Subcutaneous abdominal adipose tissue (tissue), 5 donors: ENCODE data around the gene OCA2.
A peak's percentile ranks its signal among the peaks of the same experiment; 100 is the strongest.

ENCODE experiments used
- H3K27ac ChIP-seq: one replicate; pipeline ENCODE4 v1.7.0; 2013; ENCODE audit warnings: low read depth, mild to moderate bottlenecking, inconsistent platforms, low read length, moderate library complexity
- H3K27me3 ChIP-seq, 5 donors: one replicate each; pipeline ENCODE4 v1.7.0; 2013; ENCODE audit warnings: low read length in 5 of 5, inconsistent platforms in 1 of 5; ENCODE audit not compliant: control insufficient read depth in 5 of 5, insufficient read depth in 4 of 5
- H3K36me3 ChIP-seq, 5 donors: one replicate each; pipeline ENCODE4 v1.7.0; 2013; ENCODE audit warnings: low read length in 5 of 5; ENCODE audit not compliant: control insufficient read depth in 5 of 5, insufficient read depth in 5 of 5
- H3K4me1 ChIP-seq, 5 donors: one replicate each; pipeline ENCODE4 v1.7.0; 2013; ENCODE audit warnings: low read length in 5 of 5, mild to moderate bottlenecking in 3 of 5, moderate library complexity in 1 of 5; ENCODE audit not compliant: control insufficient read depth in 5 of 5, insufficient read depth in 5 of 5
- H3K4me3 ChIP-seq, 5 donors: one replicate each; pipeline ENCODE4 v1.7.0; 2013; ENCODE audit warnings: low read length in 5 of 5, low read depth in 1 of 5
- H3K9ac ChIP-seq, 5 donors: one replicate each; pipeline ENCODE4 v1.7.0; 2013; ENCODE audit warnings: low read length in 5 of 5, mild to moderate bottlenecking in 4 of 5, moderate library complexity in 3 of 5
- H3K9me3 ChIP-seq, 5 donors: one replicate each; pipeline ENCODE4 v1.7.0; 2013; ENCODE audit warnings: low read length in 5 of 5; ENCODE audit not compliant: control insufficient read depth in 5 of 5
- donor health status: healthy.
- donor health status: healthy.
- donor health status: healthy.
- donor health status: healthy.
- donor health status: healthy.

Gene OCA2

DNA sequence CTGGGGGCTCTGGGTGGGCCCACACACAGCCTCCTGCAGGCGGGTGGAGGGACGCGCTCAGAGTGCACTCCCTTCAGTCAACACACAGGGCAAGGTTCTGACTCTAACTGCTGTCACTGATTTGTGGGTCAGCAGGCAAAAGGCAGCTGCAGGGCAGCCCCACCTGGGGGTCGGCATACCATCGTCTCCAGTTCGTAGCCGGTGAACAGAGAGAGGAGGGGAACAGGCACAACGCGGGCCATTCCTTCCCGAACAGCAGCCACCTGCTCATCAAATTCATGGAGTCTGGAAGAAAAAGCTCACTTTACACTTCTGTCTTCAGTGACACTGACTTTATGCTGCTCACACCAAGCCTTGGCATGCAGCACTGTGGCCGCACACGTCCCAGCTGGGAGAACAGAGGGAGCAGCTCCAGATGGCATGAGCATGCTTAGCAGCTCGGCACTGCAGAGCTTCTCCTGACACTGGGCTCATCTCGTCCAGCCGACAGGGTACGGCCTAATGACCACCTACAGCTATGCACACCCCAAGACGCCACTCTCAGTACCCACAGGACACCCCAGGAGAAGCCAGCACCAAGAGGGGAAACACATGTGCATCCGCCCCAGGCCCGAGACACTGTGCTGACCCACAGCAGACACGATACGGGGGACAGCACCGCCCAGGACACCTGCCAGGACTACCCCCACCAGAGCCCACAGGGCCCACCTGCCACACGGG is 14.4 kb upstream of the OCA2 start:
- Histone ChIP-seq H3K4me1 (peaks cover 0 to 9% (median 8%) of the 10 kb centered on the region in 5 donors), H3K36me3 (peaks cover 0 to 73% (median 70%) of the 10 kb centered on the region in 5 donors), H3K27ac (no peak overlapping the region), H3K9ac (no peak overlapping the region), H3K9me3 (no peaks in the 10 kb centered on the region), H3K27me3 (no peaks in the 10 kb centered on the region), H3K4me3 (no peak overlapping the region)

DNA sequence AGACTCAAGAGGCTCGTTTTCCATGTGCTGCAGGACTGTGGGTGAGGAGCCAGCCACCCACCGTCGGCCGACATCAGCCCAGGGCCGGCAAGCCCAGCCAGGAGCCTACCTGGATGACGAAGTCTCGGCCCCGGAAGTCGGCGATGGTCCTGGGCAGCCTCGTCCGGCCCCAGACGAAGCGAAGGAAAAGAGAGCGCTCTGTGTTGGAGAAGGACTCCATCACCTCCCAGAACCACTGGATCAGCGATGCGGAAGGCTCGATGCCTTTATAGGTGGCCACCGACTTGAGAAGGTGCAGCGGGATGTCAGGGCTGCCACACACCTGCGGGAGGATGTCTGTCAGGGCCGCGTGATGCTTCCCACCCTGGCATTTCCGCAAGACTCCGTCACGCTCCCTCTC is 13.8 kb upstream of the OCA2 start:
- Histone ChIP-seq H3K9ac (no peak overlapping the region), H3K4me3 (no peak overlapping the region), H3K9me3 (no peaks in the 10 kb centered on the region), H3K27ac (no peak overlapping the region), H3K4me1 (peaks cover 0 to 9% (median 8%) of the 10 kb centered on the region in 5 donors), H3K27me3 (no peaks in the 10 kb centered on the region), H3K36me3 (peaks cover 0 to 68% (median 66%) of the 10 kb centered on the region in 5 donors)

DNA sequence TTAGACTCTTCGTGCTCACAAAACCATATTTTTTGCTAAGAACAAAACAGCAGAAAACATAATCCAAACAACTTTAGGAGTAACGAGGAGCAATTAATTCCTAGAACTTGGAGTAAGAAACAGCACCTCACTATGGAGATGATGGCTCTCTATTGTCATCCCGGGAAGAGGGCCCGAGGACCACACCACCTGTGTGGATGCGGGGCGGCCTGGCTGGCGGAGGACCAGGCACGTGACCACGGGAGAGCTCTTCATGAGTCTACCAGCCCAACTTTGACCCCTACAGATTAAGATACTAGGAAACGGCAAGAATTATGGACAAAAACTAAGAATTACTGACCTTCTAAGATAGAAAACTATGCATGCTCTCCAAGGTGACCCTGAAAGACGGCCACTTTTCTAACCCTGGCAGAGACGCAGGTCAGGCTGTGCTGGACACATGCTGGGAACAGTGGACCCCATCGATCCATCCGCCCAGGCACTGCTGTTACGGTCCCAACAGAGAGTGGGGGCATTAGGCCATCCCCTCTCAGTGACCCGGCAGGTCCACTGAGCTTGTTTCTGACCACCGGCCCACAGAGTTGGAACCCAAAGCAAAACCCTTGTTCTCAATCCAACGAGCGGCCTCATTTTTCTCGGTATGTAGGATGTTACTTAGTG is 13.1 kb upstream of the OCA2 start:
- Histone ChIP-seq H3K36me3 (peaks cover 0 to 60% (median 59%) of the 10 kb centered on the region in 5 donors), H3K27ac (no peak overlapping the region), H3K27me3 (peaks cover 0 to 6% (median 4%) of the 10 kb centered on the region in 5 donors), H3K9me3 (no peaks in the 10 kb centered on the region), H3K4me1 (peaks cover 2 to 15% (median 14%) of the 10 kb centered on the region in 5 donors), H3K9ac (no peak overlapping the region), H3K4me3 (no peak overlapping the region)

DNA sequence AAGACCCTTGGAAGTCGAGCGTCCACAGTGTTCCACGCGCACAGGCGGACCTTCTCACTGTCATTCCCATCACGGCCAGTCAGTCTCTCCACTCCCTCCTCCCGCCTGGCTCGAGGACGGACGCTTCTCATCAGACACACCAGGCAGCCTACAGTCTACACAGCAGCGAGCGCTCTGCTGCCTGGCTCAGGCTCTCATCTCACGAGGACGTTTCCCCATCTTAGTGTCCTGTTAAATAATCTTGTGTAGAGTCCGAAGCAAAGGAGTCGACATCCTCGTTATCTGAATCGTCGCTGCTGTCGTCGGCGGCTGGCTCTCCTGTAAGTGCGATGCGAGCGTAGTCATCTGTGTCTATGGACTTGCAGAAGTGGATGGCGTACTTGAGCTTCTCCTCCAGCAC is 12.4 kb upstream of the OCA2 start:
- Histone ChIP-seq H3K27ac (no peak overlapping the region), H3K9me3 (no peaks in the 10 kb centered on the region), H3K4me3 (no peak overlapping the region), H3K4me1 (peaks cover 2 to 22% (median 21%) of the 10 kb centered on the region in 5 donors), H3K9ac (no peak overlapping the region), H3K36me3 (peaks cover 0 to 53% (median 52%) of the 10 kb centered on the region in 5 donors), H3K27me3 (peaks cover 3 to 13% (median 10%) of the 10 kb centered on the region in 5 donors)

DNA sequence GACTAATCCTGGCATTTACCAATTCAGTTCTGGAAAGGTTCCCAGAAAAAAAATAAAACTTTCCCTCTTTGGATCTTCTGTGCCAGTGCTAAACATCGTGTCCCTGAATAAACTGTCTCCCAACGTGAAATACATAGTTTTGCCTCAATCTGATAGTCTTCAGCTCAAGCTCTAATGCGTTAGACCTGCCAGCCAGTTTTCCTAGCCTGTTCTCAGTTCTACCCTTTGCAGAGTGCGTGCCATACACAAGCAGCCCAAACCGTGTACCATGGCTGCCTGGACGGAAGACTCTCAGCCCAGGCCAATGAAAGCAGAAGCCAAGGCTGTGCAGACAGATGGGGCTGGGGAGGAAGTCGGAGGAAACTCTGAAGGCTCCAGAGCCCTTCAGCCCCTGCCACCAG is 11.4 kb upstream of the OCA2 start:
- Histone ChIP-seq H3K4me1 (peaks cover 2 to 28% (median 26%) of the 10 kb centered on the region in 5 donors), H3K9ac (no peak overlapping the region), H3K27me3 (peaks cover 8 to 23% (median 20%) of the 10 kb centered on the region in 5 donors), H3K4me3 (no peak overlapping the region), H3K27ac (no peak overlapping the region), H3K9me3 (no peaks in the 10 kb centered on the region), H3K36me3 (peaks cover 0 to 44% (median 42%) of the 10 kb centered on the region in 5 donors)

DNA sequence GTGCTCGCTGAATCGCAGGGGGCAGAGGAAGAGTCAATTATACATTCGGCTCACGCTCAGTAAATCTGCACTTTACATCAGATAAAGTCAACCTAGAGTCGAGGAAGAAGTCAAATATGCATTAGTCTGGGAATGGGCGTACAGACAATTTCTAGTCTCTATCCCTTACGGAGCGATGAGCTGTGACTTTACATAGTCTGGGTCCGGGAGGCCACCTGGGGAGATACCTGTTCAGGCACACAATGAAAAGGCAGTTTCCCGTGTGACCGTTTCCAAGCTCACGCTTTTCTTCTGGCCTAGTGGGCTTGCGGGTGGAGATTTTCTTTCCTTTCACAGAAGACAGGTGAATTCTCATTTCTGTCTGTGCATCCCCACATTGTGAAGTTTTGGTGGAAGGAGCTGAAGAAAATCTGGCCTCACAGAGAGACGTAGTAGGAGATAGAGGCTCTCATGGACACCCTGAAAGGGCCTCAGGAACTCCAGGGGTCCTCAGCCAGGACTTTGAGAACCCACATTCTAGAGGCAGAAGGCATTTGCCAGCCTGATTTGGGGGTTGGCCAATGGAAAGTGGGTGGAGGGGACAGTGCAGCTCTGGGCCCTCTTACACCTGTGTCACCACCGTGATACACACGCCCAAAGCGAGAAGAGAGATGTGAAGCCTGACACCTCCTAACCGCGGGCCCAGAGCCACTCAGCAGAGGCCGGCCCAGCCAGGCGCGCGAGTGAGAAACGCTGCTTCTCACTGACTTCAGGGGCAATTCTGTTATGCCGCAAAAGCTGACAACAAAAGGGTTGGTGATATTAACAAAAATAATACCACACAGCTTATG is 10.7 kb upstream of the OCA2 start:
- Histone ChIP-seq H3K36me3 (peaks cover 0 to 37% (median 37%) of the 10 kb centered on the region in 5 donors), H3K4me3 (no peak overlapping the region), H3K4me1 (peaks cover 2 to 28% (median 26%) of the 10 kb centered on the region in 5 donors), H3K9me3 (no peaks in the 10 kb centered on the region), H3K27ac (no peak overlapping the region), H3K9ac (no peak overlapping the region), H3K27me3 (peaks cover 8 to 30% (median 27%) of the 10 kb centered on the region in 5 donors)

DNA sequence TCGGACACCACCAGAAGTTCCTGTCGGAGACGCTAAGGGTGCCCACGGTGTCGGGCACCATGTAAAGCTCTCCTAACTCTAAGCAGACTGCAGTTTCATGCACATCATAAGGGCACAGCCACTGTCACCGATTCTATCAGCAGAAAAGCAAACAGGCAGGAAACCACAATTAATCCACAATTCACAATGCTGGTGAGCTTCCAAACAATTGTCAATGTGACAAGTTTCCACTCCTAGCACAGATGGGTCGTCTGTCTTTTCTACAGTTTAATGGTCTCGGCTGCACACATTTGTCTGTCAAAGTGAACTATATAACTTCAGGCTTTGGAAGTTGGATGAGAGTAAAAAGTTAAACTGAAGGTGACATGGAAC is 8.8 kb upstream of the OCA2 start:
- Histone ChIP-seq H3K27me3 (peaks cover 8 to 36% (median 34%) of the 10 kb centered on the region in 5 donors), H3K36me3 (peaks cover 0 to 18% (median 17%) of the 10 kb centered on the region in 5 donors), H3K9me3 (no peaks in the 10 kb centered on the region), H3K4me1 (peaks cover 2 to 28% (median 26%) of the 10 kb centered on the region in 5 donors), H3K9ac (no peak overlapping the region), H3K4me3 (peak overlapping the region in 2 of 5 donors; percentile 68 to 74), H3K27ac (no peak overlapping the region)

DNA sequence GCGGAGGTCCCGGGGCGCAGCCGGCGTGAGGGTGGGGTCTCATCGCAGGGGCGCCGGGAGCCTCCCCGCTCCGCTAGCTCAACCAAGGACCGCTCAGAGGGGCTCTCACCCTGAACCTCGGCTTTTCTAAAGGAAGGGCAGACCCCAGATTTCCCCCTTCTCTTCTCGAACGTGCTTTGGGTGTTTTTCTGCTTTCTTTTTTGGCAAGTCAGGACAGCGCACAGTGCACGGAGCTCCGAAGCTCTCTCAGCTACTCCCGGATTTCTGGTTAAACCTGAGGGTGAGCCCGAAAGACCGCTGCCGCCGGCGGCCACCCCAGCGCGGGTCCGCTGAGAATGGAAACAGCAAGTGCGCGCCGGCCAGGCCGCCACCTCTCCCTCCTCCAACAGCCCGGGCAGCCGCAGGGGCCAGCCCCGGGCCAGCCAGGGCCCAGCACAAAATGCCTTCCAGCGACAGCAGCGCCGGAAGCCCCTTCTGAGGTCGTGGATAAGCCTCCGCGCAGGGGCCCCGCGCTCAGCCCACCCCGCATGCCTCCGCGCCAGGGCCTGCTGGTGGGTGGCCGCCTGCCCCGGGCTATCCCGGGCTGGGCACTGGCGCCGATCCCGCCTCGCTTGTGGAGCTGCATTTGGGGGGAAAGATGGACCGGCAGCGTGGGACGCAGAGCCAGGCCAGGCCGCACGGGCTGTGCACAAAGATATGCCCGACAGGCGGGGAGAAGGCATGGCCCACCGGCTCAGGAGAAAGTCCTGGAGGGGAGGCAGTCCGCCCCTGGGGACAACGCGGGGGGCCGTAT is 8.2 kb upstream of the OCA2 start:
- no peak overlapping the region for H3K27ac ChIP-seq

More for the DNA sequence above, 8.2 kb upstream of the OCA2 start:
- Histone ChIP-seq H3K4me3 (peak overlapping the region; percentile 56 to 74 (median 68)), H3K9ac (peak overlapping the region in 3 of 5 donors; percentile 13 to 63 (median 61)), H3K27me3 (peaks cover 8 to 37% (median 36%) of the 10 kb centered on the region in 5 donors), H3K36me3 (peaks cover 0 to 12% (median 11%) of the 10 kb centered on the region in 5 donors), H3K9me3 (peaks cover 0 to under 1% (median 0%) of the 10 kb centered on the region in 5 donors), H3K4me1 (peaks cover 2 to 28% (median 26%) of the 10 kb centered on the region in 5 donors)
